Measurements from ENCODE around the gene TREX2.

Gene TREX2

GRCh38 chrX:153433161-153433680 is 12.6 kb downstream of the TREX2 start:
- no peak for DNase-seq

- DNase-seq, result no peak
Measured at GRCh38 chrX:153430796-153431195, 15.1 kb downstream of the TREX2 start.

- DNase-seq, result no peak
Measured at GRCh38 chrX:153426204-153426603, 19.7 kb downstream of the TREX2 start.

- DNase-seq, result no peak
Measured at GRCh38 chrX:153423652-153424051, 22.2 kb downstream of the TREX2 start.

GRCh38 chrX:153421856-153422255 is 24.0 kb downstream of the TREX2 start:
- no peak for DNase-seq

GRCh38 chrX:153420851-153421599 is 24.8 kb downstream of the TREX2 start:
- DNase-seq, result no peak

GRCh38 chrX:153417637-153418036 is 28.2 kb downstream of the TREX2 start:
- DNase-seq, result no peak

- DNase-seq, result peak in 1 of 2 donors; percentile 7
Measured at GRCh38 chrX:153416781-153417450, 28.9 kb downstream of the TREX2 start.

- peak; percentile 71 to 82 for DNase-seq
Measured at GRCh38 chrX:153414856-153415510, 30.9 kb downstream of the TREX2 start.

- no peak for DNase-seq
Measured at GRCh38 chrX:153413731-153414130, 32.1 kb downstream of the TREX2 start.

GRCh38 chrX:153412746-153413720 is 32.8 kb downstream of the TREX2 start:
- no peak for DNase-seq

GRCh38 chrX:153411988-153412574 is 33.8 kb downstream of the TREX2 start:
- DNase-seq, result peak; percentile 28 to 38

- DNase-seq, result peak; percentile 41 to 43
Measured at GRCh38 chrX:153411255-153411987, 34.4 kb downstream of the TREX2 start, which contains the start of gene ZFP92. TSS of gene ZFP92 (plus strand) at chrX:153411472. CDS start at chrX:153418323, 6,851 bp downstream.

GRCh38 chrX:153410888-153411254 is 35.0 kb downstream of the TREX2 start:
- DNase-seq, result no peak

GRCh38 chrX:153410373-153410772 is 35.5 kb downstream of the TREX2 start:
- DNase-seq, result no peak

- DNase-seq, result no peak
Measured at GRCh38 chrX:153409414-153410101, 36.3 kb downstream of the TREX2 start.

- no peak for DNase-seq
Measured at GRCh38 chrX:153408871-153409351, 36.9 kb downstream of the TREX2 start.

- DNase-seq, result no peak
Measured at GRCh38 chrX:153408221-153408721, 37.6 kb downstream of the TREX2 start.

GRCh38 chrX:153407736-153408135 is 38.1 kb downstream of the TREX2 start:
- DNase-seq, result no peak

GRCh38 chrX:153406903-153407302 is 39.0 kb downstream of the TREX2 start:
- no peak for DNase-seq
